ENCODE results near the gene FALEC.
"Not testable (repeated sequence)": the region's sequence is repeated elsewhere in the genome, so short reads cannot be mapped to it uniquely, and the experiment has no call there.

Gene FALEC

DNA sequence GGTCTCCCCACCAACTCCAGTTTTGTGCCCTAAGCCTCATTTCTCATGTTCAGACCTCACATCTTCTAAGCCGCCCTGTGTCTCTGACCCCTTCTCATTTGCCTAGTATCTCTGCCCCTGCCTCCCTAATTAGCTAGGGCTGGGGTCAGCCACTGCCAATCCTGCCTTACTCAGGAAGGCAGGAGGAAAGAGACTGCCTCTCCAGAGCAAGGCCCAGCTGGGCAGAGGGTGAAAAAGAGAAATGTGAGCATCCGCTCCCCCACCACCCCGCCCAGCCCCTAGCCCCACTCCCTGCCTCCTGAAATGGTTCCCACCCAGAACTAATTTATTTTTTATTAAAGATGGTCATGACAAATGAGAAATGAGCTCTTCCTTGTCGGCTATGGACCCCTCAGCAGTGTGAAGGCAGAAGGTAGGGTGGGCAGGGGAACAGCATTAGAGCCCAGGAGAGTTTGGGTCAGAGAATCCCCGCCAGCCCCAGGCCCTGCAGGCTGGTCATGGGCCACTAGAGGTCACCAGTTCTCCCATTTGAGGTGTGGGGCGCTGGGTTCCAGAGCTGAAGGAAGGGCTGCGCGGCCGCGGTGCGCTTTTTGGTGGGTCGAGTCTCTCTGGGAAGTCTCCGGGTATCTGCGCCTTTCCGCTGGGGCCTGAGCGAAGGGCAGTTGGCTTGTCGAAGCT, 45.2 kb downstream of the FALEC start:
- DNase-seq: peak; percentile 93

DNA sequence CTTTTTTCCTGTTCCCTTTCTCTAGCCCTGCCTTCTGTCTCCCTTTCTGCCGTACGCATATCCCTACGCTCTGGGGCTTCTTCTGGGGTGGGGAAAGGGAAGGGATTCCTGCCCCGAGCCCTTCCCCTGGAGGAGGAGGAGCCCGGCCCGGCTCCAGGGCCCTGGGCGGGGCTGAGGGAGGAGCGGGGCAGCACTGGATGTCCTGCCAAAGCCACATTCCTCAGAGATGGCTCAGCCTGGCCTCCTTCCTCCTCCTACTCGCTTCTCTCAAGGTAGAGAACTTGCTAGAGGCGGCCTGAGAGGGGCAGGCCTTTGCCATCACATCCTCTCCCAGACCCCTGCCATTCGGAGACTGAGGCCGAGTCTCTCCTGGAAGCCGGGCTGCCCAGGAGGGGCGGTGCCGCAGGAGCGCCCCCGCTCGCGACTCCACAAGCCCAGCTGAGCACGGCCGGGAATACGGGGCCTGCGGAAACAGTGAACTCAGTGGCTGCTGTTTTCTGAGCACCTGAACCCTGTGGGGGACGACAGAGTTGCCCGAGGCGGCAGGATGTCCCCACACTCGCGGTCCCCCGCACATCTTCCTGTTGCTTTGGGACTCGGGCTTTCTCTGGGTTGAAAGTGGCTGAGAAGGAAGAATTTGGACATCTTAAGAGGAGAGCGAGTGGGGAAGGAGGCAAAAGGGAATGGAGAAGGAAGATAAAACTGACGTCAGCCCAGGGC, 45.9 kb downstream of the FALEC start:
- peak; percentile 83 for DNase-seq

DNA sequence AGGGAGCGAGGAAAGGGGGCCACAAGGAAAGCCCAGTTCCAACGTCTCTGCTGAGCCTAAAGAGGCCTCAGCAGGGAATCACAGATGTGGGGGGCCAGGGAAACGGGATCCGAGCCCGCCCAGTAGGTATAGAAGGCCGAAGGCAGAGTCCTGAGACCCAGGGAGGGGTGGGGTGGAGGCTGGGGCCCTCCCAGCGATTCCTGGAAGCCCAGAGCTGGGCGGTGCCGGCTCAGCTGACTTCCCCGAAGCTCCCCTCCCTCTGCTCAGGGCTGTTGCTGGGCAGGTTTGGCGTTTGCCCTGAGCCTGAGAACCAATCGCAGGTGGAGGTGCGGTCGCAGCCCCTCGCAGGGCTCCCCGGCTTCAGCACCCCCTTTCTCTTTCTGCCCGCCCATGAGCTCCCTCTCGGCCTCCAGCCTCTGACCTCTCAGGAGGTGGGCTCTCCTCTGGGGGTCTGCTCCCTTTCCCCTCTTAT, 46.5 kb downstream of the FALEC start:
- peak; percentile 93 for DNase-seq

DNA sequence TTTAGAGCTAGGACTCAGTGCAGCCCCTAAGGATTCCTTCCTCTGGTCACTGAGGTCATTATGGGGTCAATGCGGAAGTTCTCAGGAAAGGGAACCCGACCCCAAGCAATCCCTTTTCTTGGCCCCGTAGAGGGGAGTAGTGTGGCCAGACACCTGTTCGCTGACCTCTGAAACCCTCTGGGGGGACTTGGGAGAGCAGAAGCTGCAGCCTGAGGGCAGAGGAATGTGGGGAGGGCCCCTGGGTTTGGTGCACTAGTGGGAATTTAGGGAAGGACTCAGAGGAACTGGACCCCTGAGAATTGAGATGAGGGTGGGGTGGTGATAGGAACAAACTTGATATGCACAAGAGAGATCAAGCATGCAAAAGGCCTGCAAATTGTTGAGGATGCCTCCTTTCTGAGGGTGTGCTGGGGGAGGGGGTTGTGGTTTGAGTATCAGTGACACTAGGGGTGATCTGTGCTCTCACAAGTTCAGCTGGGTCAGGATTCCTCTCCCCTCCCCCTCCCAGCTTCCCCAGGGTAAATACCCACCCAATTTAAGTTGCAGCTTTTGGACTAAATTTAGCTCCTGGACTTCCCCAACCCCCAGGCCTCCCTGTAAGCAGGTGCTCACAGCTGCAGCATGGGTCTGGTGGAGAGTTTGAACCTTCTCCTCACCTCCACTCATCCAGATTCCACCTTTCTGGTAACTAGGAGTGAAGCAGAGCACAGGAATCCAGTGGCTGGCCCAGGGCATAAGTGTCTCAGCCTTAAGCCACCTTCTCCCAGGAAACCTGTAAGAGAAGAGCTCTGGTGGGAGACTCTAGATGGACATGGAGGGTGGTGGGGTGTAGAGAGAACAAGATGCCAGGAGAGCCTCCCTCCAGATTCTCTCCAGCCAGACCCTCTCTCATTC, 47.1 kb downstream of the FALEC start:
- peak; percentile 87 for DNase-seq

DNA sequence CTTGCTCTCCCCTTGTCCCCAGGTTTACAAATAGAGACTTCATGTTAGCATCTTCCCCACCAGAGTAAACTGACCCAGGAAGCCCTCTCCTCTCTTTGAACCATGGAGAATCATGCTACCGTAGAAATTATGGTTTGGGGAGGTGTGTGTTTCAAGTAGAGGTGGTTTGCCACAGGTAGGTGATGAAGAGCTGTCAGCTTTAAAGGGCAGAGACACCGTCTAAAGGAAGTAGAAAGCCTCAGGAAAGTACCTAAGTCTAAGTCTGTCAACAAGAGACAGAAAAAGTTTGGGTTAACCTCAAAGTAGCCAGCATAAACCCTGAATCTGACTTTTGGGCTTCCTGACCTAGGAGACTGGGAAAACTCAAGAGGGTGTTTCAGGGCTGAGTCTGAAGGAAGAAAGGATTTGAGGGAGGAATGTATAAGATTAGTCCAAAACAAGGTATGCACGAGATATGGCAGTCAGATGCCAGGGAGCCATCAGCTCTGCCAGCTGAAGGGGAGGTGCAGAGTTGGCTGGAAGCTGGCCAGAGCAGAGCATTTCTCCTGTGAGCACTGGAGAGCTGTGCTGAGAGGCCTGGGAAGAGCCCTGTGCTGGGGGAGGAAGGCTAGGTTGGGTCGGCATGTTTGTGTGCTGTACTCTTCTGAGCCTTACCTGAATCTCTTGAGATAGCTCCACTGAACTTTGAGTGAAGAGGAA, 47.9 kb downstream of the FALEC start:
- peak; percentile 60 for DNase-seq

DNA sequence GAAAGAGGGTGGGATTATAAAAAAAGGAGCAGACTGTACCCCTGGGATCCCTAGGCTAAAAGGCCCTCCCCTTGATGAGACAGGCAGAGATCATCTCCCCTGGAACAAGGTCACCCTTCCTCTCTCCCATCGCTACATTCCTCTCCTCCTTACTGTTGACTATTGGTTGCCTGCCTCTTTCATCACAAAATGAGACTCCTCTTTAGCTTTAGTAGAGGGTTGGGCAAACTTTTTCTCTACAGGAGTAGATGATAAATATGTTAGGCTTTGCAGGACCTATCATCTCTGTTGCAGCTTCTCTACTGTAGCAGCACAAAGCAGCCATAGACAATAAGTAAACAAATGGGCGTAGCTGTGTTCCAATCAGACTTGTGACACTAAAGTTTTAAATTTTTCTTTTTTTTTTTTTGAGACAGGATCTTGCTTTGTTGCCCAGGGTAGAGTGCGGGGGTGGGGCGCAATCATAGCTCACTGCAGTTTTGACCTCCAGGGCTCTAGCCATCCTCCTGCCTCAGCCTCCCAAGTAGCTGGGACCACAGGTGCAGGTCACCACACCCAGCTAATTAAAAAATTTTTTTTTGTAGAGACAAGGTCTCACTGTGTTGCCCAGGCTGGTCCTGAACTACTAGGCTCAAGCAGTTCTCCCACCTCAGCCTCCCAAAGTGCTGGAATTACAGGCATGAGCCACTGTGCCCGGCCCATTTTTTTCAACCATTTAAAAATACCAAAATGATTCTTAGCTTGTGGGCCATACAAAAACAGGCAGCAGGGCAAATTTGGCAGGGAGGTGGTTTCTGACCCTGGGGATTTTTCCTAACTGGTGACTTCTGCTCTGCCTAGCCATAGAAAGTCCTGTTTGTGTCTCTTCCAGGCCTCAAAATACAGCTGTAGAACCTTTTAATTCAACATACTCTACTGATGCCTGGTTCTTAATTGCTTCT, 48.8 kb downstream of the FALEC start:
- DNase-seq: no peak

DNA sequence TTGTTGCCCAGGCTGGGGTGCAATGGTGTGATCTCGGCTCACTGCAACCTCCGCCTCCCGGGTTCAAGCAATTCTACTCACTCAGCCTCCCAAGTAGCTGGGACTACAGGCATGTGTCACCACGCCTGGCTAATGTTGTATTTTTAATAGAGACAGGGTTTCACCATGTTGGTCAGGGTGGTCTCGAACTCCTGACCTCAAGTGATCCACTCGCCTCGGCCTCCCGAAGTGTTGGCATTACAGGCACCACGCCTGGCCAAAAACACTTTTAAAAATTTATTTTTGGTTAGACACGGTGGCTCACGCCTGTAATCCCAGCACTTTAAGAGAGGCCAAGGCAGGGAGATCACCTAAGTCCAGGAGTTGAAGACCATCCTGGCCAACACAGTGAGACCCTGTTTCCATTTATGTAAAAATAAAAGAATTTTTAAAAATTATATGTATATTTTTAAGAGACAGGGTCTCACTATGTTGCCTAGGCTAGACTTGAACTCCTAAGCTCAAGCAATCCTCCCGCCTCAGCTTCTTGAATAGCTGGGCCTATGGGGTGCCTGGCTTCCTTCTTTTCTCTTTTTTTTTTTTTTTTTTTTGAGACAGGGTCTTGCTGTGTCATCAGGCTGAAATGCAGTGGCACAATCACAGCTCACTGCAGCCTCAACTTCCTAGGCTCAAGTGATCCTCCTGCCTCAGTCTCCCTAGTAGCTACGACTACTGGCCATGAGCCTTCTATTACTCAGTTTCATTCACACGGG, 49.9 kb downstream of the FALEC start:
- DNase-seq: not testable (repeated sequence)

DNA sequence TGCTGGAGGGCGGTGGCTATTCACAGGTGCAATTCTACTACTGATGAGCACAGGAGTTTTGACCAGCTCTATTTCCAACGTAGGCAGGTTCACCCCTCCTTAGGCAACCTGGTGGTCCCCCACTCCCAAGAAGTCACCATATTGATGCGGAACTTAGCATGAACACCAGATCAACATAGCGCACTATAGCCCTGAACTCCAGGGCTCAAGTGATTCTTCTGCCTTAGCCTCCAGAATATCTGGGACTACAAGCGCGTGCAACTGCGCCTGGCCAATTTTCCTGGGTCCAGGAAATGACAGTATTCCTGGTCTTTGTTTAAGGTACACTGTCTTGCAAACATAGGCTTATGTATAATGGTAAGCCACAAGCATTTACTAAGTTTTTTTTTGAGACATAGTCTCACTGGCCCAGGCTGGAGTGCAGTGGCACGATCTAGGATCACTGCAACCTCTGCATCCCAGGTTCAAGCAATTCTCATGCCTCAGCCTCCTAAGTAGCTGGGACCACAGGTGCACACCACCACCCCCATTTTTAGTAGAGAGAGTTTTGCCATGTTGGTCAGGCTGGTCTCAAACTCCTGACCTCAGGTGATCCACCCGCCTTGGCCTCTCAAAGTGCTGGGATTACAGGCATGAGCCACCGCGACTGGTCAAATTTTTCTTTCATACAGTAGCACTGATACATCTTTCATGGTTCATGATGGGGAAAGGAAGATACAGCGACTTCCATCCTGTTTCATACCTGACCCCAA, 51.2 kb downstream of the FALEC start:
- DNase-seq: no peak

DNA sequence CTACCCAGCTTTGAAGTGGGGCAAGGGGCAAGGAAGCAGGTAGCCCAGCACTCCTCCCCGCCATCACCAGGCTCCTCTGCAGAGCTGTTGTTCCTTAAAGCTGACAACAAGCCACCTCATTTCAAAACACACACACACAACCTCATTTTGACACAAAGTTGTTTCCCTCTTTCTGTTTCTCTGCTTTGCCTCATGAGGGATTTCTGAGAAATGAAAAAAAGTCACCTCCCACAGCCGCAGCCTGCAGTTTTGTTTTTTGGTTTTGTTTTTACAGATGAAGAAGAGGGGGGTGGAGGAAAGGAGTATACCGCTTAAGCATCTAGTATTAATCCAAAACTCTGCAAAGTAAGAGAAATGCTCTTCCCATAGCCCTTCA, 51.8 kb downstream of the FALEC start:
- peak; percentile 73 for DNase-seq

DNA sequence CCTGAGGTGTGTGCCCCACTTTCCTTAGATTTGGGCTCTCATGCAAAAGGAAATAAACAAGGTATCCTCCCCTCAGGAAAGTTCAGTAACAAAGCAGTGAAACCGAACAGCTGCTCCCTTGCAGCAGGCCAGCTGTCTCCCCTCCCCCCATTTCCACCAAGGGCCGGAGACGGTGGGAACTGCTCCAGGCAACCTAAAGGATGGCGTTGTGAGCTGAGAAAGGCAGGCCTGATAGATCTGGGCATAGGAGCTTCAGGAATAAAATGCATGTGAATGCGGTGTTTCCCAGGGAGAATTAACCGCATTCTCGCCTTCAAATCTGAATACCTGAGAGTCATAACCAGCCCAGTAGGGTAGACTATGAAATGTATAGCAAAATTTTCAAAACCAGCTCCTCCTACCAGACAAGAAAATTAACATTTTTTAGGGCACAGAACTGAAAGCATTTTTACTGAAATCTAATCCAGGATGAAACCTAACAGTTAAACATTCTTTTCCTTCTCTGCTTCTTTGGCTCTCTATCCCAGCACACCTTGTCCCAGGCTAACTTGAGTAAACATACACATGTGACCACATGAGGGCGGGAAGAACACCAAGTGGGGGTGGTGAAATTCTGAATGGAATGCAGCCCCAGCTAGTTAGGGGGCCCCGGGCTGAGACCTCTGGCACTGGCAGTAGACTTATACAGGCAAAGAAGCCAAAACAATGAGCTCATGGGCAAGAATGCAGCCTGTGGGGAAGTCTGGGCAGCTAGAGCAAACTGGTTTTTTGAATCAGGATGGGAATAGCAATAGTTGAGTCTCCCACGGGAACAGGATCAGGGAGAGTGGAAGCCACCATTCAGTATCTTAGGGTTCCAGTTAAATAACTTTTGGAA, 52.4 kb downstream of the FALEC start:
- DNase-seq: peak; percentile 75

DNA sequence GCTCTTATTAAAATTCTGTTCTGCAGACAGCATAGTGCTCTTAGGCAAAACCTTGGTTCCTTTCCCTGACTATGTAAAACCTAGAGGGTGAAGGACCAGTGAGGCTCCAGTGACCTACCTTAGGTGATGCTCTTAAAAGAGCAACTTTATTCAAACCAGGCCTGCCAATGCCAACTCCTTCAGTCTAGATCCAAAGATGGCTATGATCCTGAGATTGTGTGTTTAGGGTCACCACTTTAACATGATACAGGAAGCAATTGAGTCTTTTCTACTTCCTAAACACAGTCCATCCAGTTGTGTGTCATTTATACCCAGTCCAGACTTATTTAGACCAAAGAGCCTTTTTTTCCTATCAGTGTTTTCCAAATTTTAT, 53.0 kb downstream of the FALEC start:
- no peak for DNase-seq

DNA sequence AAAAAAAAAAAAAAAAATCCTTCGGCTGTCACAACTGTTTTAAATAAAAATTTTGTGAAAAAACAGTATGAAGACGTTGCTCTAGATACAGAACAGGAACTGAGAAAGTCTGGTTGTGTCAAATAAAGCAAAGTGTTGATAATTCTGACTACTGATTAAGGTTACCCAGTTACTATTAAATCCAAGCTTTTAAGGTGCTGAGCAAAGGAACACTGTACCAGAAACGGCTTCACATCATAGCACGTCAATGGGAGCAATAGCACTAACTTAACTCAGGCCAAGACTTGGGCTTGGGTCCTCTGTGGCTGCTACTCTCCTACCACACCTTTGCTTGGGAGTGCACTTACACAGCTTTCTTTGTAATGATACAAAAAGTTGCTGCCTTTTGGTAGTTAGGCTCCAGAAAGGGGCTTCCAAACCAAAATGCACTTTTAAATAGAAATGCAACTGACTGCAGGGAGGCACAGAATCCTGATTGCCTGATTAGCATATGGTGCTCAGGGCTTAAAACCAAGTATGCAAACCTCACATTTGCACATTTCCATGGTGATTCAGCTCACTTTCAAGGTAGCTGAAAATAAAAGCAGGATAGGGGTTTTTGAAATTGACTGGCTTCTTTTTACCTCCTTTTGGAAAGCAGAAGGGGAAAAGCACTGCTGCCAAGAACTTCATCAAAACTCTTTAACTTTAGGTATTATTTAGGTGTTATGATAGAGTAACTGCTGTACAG, 57.5 kb downstream of the FALEC start:
- no peak for DNase-seq

DNA sequence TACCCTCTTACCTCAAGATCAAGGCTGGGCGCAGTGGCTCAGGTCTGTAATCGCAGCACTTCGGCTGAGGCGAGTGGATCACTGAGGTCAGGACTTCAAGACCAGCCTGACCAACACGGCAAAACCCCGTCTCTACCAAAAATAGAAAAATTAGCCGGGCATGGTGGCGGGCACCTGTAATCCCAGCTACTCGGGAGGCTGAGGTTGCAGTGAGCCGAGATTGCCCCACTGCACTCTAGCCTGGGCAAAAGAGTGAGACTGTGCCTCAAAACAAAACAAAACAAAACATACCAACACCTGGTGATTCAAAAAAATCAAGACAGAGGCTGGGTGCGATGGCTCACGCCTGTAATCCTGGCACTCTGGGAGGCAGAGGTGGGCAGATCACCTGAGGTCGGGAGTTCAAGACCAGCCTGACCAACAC, 58.1 kb downstream of the FALEC start:
- DNase-seq: peak; percentile 37

DNA sequence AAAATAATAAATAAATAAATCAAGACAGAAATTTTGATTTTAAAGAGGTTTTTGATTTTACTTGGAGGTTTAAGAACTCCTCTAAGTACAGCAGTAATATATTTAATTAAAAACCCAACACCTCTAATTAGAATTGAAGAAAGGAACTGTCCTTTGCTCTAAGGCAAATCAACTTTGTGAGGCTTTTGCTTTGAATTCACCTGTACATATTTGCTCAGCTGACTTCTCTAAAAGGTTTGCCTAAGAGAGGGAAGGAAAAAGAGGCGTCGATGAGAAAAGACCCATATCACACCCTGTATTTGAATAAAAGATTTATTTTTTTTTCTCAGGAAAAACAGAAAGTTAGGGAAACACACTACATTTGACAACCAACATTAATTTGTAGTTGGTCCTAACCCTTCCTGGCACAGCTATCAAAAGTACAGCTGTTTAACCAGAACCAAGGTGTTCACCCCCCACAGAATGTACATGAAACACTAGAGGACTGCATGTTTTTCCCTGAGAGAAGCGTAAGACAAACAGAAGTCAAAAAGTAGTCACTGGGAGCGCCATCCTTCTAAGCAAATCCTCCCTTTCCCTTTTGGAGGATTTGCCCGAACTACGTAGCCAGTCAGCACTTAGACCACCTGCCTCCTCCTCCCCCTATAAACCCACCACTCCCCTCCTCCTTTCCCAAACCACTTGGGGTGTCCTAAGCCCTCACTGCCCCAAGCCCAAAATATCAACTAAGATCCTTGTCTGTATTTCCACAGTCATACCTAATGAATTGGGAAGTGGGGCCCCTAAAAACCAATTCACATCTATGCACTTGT, 58.9 kb downstream of the FALEC start:
- no peak for DNase-seq

DNA sequence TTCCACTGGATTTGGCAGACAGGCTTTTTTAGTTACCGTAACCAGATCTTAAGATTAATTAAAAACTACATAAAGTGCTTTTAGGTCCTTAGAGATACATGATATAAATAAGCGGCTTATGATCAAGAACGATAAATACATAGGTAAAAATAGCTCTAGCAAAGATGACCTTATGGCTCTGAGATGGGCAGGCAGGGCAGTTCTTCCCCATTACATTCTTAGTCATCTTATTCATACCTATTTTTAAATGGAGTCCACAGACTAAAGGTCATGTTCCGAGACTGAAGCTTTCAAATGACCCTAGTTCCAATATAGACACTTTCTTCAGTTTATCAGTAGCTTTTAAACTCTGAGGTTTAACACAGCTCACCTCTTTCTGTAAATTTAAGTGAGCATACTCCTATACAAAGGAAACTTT, 59.5 kb downstream of the FALEC start:
- no peak for DNase-seq

DNA sequence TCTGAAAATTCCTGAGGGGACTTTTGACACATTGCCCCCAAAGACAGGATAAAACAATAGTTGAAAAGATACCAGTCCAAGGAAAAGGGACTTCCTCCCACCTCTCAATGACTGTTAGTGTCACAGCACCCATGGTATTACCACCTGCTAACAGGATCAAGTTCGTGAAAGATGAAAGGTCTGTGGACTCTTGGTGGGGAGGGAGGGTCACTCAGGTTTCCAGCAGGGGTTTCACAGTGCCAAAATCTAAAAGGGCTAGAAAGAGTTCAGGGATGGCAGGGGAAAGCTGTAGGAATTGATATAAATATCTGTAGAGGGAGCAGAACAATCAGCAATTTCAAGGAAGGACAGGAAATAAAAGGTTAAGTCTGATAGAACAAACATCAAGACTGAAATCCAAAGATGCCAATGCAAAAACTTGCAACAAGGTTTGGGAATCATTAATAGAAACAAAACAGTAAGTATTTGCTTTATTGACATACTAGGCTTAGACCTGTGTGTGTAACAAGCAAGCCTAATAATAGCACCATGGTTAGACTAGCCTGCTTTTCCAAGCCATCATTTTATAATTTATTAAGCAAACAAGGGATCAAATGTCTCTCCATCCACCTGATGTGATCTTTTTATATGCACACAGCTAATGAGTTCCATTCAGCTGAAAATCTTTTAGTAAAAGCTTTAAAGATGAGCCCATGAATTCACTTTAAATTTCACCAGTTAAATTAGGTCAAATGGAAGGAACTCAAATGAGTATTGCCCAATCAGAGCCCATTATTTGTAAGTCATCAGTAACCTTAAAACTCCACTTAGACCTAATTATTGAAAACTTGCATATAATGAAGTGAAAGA, 60.2 kb downstream of the FALEC start:
- no peak for DNase-seq

DNA sequence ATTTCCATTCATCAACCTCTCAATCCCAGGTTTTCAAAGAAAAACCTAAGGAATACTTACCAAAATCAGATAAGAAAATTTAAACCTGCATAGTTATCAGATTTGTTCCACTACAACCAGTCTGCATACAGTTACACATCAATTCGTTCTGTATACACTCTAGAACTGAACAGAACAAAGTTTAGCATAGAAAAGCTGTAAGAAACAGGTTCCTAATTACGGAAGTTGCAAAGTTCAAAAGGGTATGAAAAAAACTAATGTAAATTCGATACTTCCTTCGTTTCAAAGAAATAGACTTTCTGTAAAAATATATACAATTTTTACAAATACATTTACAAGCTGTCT, 60.8 kb downstream of the FALEC start:
- no peak for DNase-seq
